CD4-positive, alpha-beta T cell treated with Interleukin-6 at 100 ng/mL for 8 hours (primary cell): ENCODE measurements around the gene RAPGEF2.
"Not testable (repeated sequence)": the region's sequence is repeated elsewhere in the genome, so short reads cannot be mapped to it uniquely, and the experiment has no call there.

Experiments used
- DNase-seq: peaks from one replicate; pipeline ENCODE4 v3.0.0-alpha.2; 2020; ENCODE audit warnings: mixed read lengths, low spot score

The RAPGEF2 gene

GRCh38 chr4:159280442-159281172 is 177.7 kb downstream of the RAPGEF2 start:
- no peak for DNase-seq

DNA sequence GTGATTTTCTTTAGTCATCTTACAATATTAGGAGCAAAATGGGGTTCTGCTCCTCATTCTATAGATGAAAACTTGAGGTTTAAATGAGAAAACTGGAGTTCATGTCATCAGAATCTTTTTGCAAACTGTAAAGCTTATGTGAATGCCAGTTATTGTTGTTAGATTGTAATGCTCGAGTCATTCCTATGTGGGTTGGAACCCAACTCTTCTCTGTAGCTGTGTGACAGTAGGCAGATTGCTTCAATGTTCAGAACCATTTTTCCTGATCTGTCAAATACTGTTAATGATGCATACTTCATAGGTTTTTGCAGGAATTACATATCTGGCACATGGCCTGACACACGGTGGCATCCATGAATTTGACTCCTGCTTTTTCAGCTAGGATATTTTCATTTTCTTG is 178.9 kb downstream of the RAPGEF2 start:
- no peak for DNase-seq

- DNase-seq: no peak
Observed at GRCh38 chr4:159282329-159282728, 179.4 kb downstream of the RAPGEF2 start.

GRCh38 chr4:159282944-159283343 is 180.1 kb downstream of the RAPGEF2 start:
- no peak for DNase-seq

DNA sequence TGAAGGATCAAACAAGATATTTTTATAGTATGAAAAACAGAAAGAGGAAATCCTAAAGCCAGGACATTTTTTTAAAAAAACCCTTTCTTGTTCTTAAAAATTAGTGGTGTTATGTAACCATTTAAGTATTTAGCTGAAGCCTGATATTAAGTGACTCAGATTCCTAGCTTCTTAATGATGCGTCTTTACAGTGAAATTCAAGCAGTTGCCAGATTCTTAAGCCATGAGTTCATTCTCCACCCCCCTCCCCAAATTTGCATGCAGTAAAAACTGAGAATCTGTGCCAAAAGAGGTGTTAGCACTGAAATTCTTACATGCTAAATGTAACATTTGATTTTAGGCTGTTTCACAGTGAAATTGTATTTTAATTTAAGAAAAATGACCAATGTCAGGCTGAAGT is 180.8 kb downstream of the RAPGEF2 start:
- DNase-seq: no peak

GRCh38 chr4:159284113-159284512 is 181.2 kb downstream of the RAPGEF2 start:
- no peak for DNase-seq

DNA sequence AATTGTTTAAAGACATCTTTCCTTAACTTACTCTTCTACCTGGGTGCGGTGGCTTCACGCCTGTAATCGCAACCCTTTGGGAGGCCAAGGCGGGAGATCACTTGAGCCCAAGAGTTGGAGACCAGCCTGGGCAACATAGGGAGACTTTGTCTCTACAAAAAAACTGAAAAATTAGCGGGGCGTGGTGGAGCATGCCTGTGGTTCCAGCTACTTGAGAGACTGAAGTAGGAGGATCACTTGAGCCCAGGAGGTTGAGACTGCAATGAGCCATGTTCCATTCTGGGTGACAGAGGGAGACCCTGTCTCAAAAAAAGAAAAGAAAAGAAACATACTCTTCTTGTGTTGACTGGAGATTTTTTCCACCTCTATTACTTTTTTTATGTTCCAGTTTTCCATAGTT is 181.9 kb downstream of the RAPGEF2 start:
- no peak for DNase-seq

- no peak for DNase-seq
Observed at GRCh38 chr4:159287767-159288166, 184.9 kb downstream of the RAPGEF2 start.

DNA sequence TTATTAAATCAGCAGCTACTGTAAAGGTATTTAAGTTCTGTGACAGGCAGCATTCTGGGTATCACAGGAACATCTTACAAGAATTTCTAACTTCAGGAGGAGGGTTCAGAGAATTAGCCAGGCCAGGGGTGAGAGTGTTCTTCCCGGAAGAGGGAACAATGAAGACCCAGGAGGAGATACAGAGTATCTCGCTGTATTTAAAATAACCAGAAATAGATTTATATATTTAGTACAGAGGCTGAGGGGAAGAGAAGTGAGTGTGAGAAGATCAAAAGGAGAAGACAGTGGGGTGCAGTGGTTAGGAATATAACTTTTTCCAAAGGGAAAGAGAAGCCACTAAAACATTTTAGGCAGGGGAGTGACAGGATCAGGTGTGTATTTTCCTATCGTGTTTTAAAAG is 186.8 kb downstream of the RAPGEF2 start:
- DNase-seq: no peak

DNA sequence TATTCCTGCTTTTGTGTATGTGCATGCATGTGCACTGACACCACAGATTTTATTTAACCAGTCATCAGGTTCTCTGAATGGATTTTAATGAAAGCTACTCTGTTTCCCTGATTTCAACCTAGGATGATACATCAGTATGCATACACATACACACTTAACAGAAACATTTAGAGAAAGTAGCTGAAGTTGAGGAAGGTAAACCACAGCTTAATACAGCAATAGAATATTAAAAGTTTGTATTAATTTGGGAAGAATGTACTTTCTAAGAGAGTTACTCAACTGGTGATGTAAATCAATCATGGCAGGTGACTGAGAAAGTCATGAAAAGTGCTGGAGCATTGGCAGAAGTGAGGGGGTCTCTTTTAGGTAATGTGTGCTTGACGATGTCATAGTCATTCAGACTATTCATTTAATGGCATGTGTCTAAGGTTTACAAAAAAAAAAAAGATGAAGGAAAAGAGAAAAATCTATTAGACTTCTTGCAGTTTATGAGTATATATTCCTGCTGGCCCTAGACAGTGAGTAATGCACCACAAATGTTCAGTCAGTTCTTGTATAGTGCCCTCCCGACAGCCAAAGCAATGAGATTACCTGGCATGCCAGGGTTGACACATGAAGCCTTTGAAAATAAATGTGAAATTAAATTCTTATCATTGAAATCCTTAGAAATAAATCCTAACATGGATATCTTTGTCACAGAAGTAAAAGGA is 187.6 kb downstream of the RAPGEF2 start:
- DNase-seq: no peak

DNA sequence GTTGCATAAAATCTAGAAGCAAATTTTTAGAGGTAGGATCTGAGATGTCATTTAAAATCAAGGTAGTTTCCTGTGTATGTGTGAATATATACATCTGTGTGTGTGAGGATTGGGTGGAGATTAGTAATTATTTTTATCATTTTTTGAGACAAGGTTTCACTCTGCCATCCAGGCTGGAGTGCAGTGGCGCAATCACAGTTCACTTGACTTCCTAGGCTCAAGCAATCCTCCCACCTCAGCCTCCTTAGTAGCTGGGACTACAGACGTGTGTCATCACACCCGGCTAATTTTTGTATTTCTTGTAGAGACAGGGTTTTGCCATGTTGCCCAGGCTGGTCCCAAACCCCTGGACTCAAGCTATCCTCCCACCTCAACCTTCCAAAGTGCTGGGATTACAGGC is 188.3 kb downstream of the RAPGEF2 start:
- DNase-seq: no peak

GRCh38 chr4:159292137-159292896 is 189.4 kb downstream of the RAPGEF2 start:
- no peak for DNase-seq

DNA sequence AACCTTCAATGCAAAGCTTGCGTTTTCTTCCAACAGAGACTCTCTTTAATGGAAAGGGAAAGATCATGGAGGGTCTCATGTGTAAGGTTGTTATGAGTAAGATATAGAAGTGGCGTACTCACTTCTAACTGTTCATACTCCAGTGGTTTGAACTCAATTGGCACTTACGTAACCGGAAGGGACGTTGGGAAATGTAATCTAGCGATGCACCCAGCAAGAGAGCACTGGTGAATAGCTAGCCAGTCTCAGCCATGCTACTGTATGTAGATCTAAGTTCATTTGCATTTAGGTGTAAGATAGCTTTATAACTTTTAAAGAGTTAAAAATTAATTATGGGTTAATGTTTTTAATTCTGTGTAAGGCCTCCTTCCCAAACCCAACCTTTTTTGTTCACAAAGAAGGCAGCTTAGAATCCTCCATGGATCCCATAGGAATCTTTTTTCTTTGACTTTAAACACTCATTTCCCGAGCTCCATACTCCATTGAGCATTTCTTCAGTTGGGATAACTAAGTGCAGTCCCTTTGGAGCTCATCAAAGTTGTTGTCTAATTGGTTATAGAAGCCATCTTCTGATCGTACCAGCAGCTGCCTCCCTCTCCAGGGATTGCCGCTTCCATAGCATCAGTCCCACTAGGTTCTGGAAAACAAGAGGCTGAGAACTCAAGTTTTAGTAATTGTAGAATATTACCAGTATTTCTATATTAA is 191.1 kb downstream of the RAPGEF2 start:
- DNase-seq: no peak

- no peak for DNase-seq
Observed at GRCh38 chr4:159296061-159296460, 193.2 kb downstream of the RAPGEF2 start.

GRCh38 chr4:159297091-159297490 is 194.2 kb downstream of the RAPGEF2 start:
- no peak for DNase-seq

GRCh38 chr4:159298502-159298901 is 195.6 kb downstream of the RAPGEF2 start:
- no peak for DNase-seq

- DNase-seq: no peak
Observed at GRCh38 chr4:159303435-159303834, 200.6 kb downstream of the RAPGEF2 start.

DNA sequence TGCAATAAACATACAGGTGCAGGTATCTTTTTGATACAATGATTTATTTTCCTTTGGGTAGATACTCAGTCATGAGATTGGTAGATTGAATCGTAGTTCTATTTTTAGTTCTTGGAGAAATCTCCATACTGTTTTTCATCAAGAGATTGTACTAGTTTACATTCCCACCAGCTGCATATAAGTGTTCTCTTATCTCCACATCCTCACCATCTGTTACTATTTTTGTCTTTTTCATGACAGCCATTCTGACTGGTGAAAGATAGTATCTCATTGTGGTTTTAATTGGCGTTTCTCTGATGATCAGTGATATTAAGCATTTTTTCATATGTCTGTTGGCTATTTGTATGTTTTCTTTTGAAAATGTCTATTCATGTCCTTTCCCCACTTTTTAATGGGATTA is 202.2 kb downstream of the RAPGEF2 start:
- no peak for DNase-seq

GRCh38 chr4:159307929-159308328 is 205.1 kb downstream of the RAPGEF2 start:
- DNase-seq: no peak

DNA sequence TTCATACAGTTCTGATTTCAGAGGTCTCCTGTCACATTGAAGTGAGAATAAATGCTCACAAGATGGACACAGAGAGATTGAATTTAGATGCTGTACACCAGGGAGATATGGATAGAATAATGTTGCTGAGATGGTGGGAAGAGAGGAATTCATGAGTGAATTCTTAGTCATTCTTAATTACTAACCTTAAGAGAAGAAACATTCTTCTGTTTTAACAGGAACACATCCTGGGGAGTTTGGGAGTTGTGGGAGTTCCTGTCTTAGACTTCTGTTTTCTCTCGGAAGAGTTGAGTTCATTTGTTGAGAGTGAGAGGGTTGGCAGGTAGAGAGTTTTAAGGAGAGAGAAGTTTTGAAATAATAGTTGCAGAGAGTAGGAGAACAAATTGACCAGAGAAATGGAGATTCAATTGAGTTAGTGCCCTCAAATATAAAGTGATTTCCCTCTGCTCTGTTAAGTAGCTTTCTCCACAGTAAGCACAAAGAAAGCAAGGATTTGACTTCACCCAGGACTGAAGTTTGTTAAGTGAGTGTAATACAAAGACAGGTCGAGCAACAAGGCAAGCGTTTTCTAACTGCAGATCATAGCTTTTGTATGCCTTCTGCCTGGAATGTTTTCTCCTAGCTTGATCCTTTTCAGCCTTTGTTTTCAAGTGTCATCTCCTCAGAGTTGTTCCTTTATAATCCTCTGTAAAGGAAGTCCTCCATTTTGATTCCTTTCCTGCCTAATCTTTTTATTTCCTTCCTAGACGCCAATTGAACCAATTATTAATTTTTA is 205.9 kb downstream of the RAPGEF2 start:
- no peak for DNase-seq

DNA sequence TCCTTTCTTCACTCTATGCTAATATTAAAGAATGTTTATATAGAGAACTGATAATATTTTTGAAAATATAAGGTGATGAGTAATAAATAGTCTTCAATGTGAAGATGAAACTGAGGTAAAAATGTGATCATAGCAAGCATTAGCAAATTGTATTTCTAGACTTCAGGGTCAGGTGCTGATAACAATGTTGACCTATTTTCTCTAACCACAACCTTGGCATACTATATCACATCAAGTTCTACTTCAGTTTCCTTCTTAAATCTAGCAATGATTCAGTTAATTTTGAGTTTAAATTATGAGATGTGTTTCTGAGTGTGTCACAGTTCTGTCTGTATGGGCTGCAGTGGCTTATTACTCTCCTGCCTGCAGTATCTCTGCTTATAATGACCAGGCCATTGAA is 209.4 kb downstream of the RAPGEF2 start:
- DNase-seq: no peak

DNA sequence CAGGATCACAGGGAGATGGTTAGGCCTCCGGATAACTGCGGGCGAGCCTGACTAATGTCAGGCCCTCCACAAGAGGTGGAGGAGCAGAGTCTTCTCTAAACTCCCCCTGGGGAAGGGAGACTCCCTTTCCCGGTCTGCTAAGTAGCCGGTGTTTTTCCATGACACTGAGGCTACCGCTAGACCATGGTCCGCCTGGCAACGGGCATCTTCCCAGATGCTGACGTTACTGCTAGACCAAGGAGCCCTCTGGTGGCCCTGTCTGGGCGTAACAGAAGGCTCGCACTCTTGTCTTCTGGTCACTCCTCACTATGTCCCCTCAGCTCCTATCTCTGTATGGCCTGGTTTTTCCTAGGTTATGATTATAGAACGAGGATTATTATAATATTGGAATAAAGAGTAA is 213.0 kb downstream of the RAPGEF2 start:
- not testable (repeated sequence) for DNase-seq
